Activated T-helper 1 cell treated with anti-CD3 and anti-CD28 coated beads, Interleukin-12 subunit alpha, Interleukin-12 subunit beta, Interleukin-2, Interleukin-4 antibody, amounts not matched to agents 30 ng/mL and 10 ng/mL and 1 ng/mL, durations not matched to agents 14 hours and 24 hours and 36 hours (primary cell): ENCODE results near the gene COQ9. TPM values are rescaled to one million over a fixed set of nuclear protein-coding genes. Genes with fewer than 3 reads are reported as not detected.

ENCODE experiments used
- DNase-seq: peaks from one replicate; pipeline ENCODE4 v3.0.0; 2021; ENCODE audit warnings: low spot score
- H3K27ac Mint-ChIP-seq: one replicate; pipeline ENCODE4 v1.8.0; 2021; ENCODE audit warnings: mild to moderate bottlenecking, mixed read lengths
- H3K27me3 Mint-ChIP-seq: one replicate; pipeline ENCODE4 v1.8.0; 2022; ENCODE audit warnings: mild to moderate bottlenecking, moderate library complexity, mixed read lengths; ENCODE audit not compliant: insufficient read depth
- H3K36me3 Mint-ChIP-seq: one replicate; pipeline ENCODE4 v1.8.0; 2021; ENCODE audit warnings: low read depth, mixed read lengths
- H3K4me1 Mint-ChIP-seq: one replicate; pipeline ENCODE4 v1.8.0; 2021; ENCODE audit warnings: low read depth, mixed read lengths
- H3K4me3 Mint-ChIP-seq: one replicate; pipeline ENCODE4 v1.8.0; 2021; ENCODE audit warnings: mild to moderate bottlenecking, moderate library complexity, mixed read lengths
- H3K9me3 Mint-ChIP-seq: one replicate; pipeline ENCODE4 v1.8.0; 2021; ENCODE audit warnings: mixed read lengths
- intact Hi-C: fragments of 100-400 bp; cut with micrococcal nuclease; formaldehyde crosslinking; loops from one replicate; pipeline ENCODE4 v1.15.1; 2024
- total RNA-seq: library from RNA; stranded (reverse); gene quantifications from 2 replicates; pipeline ENCODE4 v1.2.3, GENCODE V29; 2022

COQ9 gene
- total RNA-seq, 1 donor from 2014 or later, result 51.2 TPM

GRCh38 chr16:57469917-57470470, 22.7 kb downstream of the COQ9 start:
- Mint-ChIP-seq H3K4me1 (peaks cover 11% of the 10 kb centered on the region), H3K36me3 (peaks cover 34% of the 10 kb centered on the region)

GRCh38 chr16:57470711-57471110, 23.4 kb downstream of the COQ9 start:
- no peaks in the 10 kb centered on the region for H3K27me3 Mint-ChIP-seq
- no peak overlapping the region for H3K4me3 Mint-ChIP-seq
- H3K9me3 Mint-ChIP-seq, result no peaks in the 10 kb centered on the region
- intact Hi-C loops, result no loop called here
- DNase-seq, result no peak
- peaks cover 12% of the 10 kb centered on the region for H3K4me1 Mint-ChIP-seq
- no peak overlapping the region for H3K27ac Mint-ChIP-seq
- H3K36me3 Mint-ChIP-seq, result peaks cover 29% of the 10 kb centered on the region

More at GRCh38 chr16:57469917-57470470, 22.7 kb downstream of the COQ9 start:
- intact Hi-C loops, result no loop called here
- Mint-ChIP-seq H3K27ac (no peak overlapping the region), H3K27me3 (no peaks in the 10 kb centered on the region), H3K9me3 (no peaks in the 10 kb centered on the region), H3K4me3 (no peak overlapping the region)
- no peak for DNase-seq

- H3K4me3 Mint-ChIP-seq, result no peak overlapping the region
- intact Hi-C loops, result no loop called here
- no peak overlapping the region for H3K27ac Mint-ChIP-seq
- H3K27me3 Mint-ChIP-seq, result no peaks in the 10 kb centered on the region
- peaks cover 13% of the 10 kb centered on the region for H3K4me1 Mint-ChIP-seq
- no peaks in the 10 kb centered on the region for H3K9me3 Mint-ChIP-seq
- no peak for DNase-seq
- H3K36me3 Mint-ChIP-seq, result peaks cover 25% of the 10 kb centered on the region
These were observed 23.9 kb downstream of the COQ9 start for GRCh38 chr16:57471209-57471608.

- H3K27ac Mint-ChIP-seq, result no peak overlapping the region
- no peak for DNase-seq
- no peak overlapping the region for H3K4me3 Mint-ChIP-seq
- peaks cover 18% of the 10 kb centered on the region for H3K4me1 Mint-ChIP-seq
- no peaks in the 10 kb centered on the region for H3K9me3 Mint-ChIP-seq
- peaks cover 23% of the 10 kb centered on the region for H3K36me3 Mint-ChIP-seq
- intact Hi-C loops, result no loop called here
- H3K27me3 Mint-ChIP-seq, result no peaks in the 10 kb centered on the region
These were observed 24.8 kb downstream of the COQ9 start for GRCh38 chr16:57471852-57472664.

GRCh38 chr16:57472665-57473060, 25.4 kb downstream of the COQ9 start:
- Mint-ChIP-seq H3K27ac (no peak overlapping the region), H3K4me1 (peaks cover 18% of the 10 kb centered on the region), H3K9me3 (no peaks in the 10 kb centered on the region), H3K36me3 (peaks cover 23% of the 10 kb centered on the region), H3K27me3 (no peaks in the 10 kb centered on the region), H3K4me3 (no peak overlapping the region)
- DNase-seq, result no peak
- intact Hi-C loops, result no loop called here

- DNase-seq, result no peak
- Mint-ChIP-seq H3K36me3 (peaks cover 18% of the 10 kb centered on the region), H3K27me3 (no peaks in the 10 kb centered on the region), H3K4me3 (no peak overlapping the region), H3K9me3 (no peaks in the 10 kb centered on the region), H3K27ac (no peak overlapping the region), H3K4me1 (peaks cover 18% of the 10 kb centered on the region)
- intact Hi-C loops, result no loop called here
These were observed 26.0 kb downstream of the COQ9 start for GRCh38 chr16:57473176-57473840.

- Mint-ChIP-seq H3K4me1 (peaks cover 18% of the 10 kb centered on the region), H3K4me3 (no peak overlapping the region), H3K36me3 (peaks cover 14% of the 10 kb centered on the region), H3K9me3 (no peaks in the 10 kb centered on the region), H3K27ac (no peak overlapping the region), H3K27me3 (no peaks in the 10 kb centered on the region)
- no peak for DNase-seq
- intact Hi-C loops, result no loop called here
These were observed 26.6 kb downstream of the COQ9 start for GRCh38 chr16:57473906-57474305.

GRCh38 chr16:57474671-57475661, 27.7 kb downstream of the COQ9 start:
- peaks cover 18% of the 10 kb centered on the region for H3K4me1 Mint-ChIP-seq
- H3K36me3 Mint-ChIP-seq, result peaks cover 10% of the 10 kb centered on the region
- intact Hi-C loops, result loop anchor here (1.0 to 5.0 kb wide), 3 partner anchors 11 to 262 kb away; partner anchors contain the start of genes DOK4, KATNB1 and POLR2C
- peak overlapping the region; percentile 29 for H3K27ac Mint-ChIP-seq
- DNase-seq, result no peak
- H3K9me3 Mint-ChIP-seq, result no peaks in the 10 kb centered on the region
- H3K4me3 Mint-ChIP-seq, result no peak overlapping the region
- H3K27me3 Mint-ChIP-seq, result no peaks in the 10 kb centered on the region

GRCh38 chr16:57475711-57476339, 28.5 kb downstream of the COQ9 start:
- peaks cover 7% of the 10 kb centered on the region for H3K36me3 Mint-ChIP-seq

GRCh38 chr16:57476546-57477410, 29.5 kb downstream of the COQ9 start:
- intact Hi-C loops, result loop anchor here (1.0 to 5.0 kb wide), 3 partner anchors 29 to 261 kb away; partner anchors contain the start of genes CIAPIN1, COQ9 and KATNB1
- no peaks in the 10 kb centered on the region for H3K9me3 Mint-ChIP-seq
- H3K4me1 Mint-ChIP-seq, result peaks cover 18% of the 10 kb centered on the region
- no peaks in the 10 kb centered on the region for H3K36me3 Mint-ChIP-seq
- no peak overlapping the region for H3K4me3 Mint-ChIP-seq
- no peak for DNase-seq
- H3K27me3 Mint-ChIP-seq, result peaks cover 2% of the 10 kb centered on the region
- H3K27ac Mint-ChIP-seq, result peak overlapping the region; percentile 52

More at GRCh38 chr16:57475711-57476339, 28.5 kb downstream of the COQ9 start:
- intact Hi-C loops, result loop anchor here (1.0 to 5.0 kb wide), 5 partner anchors 10 to 261 kb away; partner anchors contain the start of genes CIAPIN1, COQ9, DOK4 and KATNB1
- Mint-ChIP-seq H3K4me3 (peak overlapping the region; percentile 45), H3K4me1 (peaks cover 18% of the 10 kb centered on the region), H3K27me3 (no peaks in the 10 kb centered on the region), H3K9me3 (no peaks in the 10 kb centered on the region), H3K27ac (peak overlapping the region; percentile 52)
- DNase-seq, result peak; percentile 81

- H3K27ac Mint-ChIP-seq, result no peak overlapping the region
- peaks cover 2% of the 10 kb centered on the region for H3K27me3 Mint-ChIP-seq
- H3K4me3 Mint-ChIP-seq, result no peak overlapping the region
- H3K4me1 Mint-ChIP-seq, result peaks cover 18% of the 10 kb centered on the region
- H3K36me3 Mint-ChIP-seq, result no peaks in the 10 kb centered on the region
- DNase-seq, result no peak
- no peaks in the 10 kb centered on the region for H3K9me3 Mint-ChIP-seq
- intact Hi-C loops, result loop anchor here (5.0 kb wide), 1 partner anchor 260 kb away; the partner anchor contains the start of gene KATNB1
These were observed 30.4 kb downstream of the COQ9 start for GRCh38 chr16:57477531-57478202.
